GM12892 (cell line): ENCODE measurements around the gene ZNF366.

Source experiments
- POLR2A ChIP-seq: IDR thresholded peaks from 2 replicates; pipeline ENCODE4 v1.6.1; 2011; ENCODE audit warnings: low read depth, low read length, control low read depth
- POLR2AphosphoS5 ChIP-seq: IDR thresholded peaks from 2 replicates; pipeline ENCODE4 v1.6.1; 2011; ENCODE audit warnings: low read depth, low read length, control low read depth

DNA sequence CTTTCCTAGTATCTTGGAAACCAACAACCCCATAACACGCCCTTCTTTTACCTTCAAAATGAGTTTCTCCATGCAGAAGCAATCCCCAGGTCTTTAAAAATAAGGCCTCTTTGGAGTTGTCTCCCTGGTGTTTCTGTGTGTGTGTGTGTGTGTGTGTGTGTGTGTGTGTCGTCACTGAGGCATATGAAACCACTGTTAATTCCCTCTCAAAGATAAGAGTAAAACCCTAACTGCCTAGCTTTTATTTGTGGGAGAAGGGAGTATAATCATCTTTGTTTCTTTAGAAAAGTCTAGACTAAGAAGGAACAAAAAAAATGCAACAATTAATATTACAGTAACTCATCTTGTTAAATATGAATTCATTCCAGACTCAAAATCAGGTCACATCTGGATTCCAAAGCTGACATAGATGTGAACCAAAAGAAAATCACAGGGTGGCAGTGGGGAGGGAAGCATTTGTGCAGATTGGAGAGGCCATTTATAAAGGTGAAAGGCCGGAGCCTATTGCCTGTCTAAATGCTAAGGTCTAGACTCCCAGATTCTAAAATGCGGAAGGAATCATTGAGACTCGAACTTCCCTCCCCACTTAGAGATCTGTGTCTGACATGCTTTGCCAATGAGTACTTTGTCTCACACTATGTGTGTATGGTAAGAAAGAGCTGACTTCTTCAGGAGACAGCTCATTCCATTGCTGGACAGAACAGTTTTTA lies 91.4 kb downstream of the ZNF366 start:
- no peak for TF ChIP-seq POLR2AphosphoS5
- TF ChIP-seq POLR2A, result no peak
